GM19372 (cell line): ENCODE measurements around the gene NME3.
"Not testable (repeated sequence)": the region's sequence is repeated elsewhere in the genome, so short reads cannot be mapped to it uniquely, and the experiment has no call there.

ENCODE experiments used
- ATAC-seq: cut with Tn5 transposase; IDR thresholded peaks from one replicate; pipeline ENCODE4 v1.9.1; 2021; ENCODE audit warnings: mild to moderate bottlenecking, low read depth, moderate library complexity; ENCODE audit not compliant: unreplicated experiment

NME3 gene

DNA sequence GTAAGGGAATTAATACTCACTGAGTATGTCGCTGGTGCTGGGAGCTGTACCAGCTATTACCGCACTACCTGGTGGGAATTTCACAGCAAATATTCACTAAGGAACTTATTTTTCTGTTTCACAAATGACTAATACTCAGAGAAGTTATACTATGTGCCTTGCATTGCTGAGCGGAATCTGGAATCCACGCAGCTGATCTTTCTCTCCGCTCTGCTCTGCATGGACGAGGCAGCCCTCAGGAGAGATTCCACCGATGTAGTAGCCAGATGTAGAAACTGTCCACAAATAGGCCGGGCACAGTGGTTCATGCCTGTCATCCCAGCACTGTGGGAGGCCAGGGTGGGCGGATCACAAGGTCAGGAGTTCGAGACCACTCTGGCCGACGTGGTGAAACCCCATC, 17.1 kb downstream of the NME3 start:
- ATAC-seq = no peak

DNA sequence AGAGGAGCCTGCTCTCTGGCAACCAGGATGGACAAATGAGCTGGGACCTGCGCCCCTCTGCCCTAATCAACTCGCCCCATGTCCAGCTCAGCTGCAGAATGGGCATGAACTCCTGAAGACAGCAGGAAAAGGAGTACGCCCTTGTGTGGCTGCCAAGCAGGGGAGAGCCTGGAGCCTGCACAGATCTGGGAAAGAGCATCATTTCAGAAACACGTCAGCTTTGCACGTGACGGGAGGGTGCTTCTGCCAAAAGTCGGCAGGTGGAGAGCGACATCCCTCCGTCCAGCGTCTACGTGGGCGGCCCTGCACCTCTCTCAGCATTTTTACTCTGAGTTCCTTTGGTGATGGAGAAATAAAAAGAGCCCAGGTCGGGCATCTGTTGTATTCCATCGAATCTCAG, 18.5 kb downstream of the NME3 start:
- no peak for ATAC-seq

DNA sequence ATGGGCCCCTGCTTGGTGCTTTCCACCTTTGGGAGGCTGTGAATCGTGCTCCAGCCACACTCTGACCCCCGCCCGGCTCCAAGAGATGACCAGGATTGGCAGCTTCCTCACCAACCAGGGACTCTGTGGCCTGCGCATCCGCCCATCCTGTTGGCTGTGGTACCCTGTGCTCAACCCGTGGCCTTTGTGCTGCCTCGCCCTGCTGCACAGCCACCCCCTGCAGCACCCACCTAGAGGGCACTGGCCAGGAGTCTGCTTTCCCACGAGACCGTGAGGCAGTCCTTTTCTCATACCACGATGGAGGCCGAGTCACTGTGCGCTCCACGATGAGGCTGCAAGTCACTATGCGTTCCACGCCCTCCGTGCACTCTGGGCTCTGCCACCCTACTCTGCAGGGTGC, 19.4 kb downstream of the NME3 start:
- no peak for ATAC-seq

DNA sequence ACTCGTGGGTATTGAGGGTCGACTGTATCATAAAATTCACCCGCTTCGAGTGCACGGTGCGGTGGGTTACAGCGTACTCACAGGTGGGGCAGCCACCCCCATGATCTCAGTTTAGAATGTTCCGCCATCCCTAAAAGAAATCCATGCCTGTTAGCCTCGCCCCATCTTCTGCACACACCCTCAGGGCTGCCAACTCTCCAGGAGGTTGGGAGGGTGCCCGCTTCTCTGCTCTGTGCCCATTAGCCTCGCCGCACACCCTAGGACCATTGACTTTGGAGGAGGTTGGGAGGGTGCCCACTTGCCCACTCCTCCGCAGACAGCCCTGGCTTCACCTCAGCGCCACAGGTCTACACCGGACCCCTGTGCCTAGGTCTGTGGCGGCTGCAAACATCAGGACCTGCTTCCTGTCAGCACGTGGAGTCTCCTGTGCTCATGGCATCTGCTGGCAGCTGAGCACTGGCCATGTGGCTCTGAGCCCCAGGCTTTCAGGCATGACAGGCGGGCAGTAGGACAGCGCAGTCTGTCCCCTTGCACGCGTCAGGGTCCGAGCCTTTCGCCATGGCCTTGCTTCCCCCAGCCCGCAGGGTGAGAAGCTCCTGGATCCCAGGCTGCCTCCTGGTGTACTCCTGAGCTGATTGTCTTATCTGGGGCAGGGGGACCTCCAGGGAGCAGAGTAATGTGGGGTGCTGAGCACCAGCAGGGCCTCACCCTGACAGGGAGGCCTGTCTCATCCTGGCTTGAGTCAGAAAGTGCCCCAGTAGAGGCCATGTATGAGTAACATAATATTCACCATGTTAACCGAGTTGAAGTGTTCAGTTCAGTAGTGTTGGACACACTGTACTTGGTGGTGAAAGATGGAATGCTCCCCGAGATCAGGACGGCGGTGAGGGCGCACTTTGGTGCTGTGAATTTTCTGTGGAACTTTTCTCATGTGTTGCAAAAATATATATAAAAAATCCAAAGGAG, 21.9 kb downstream of the NME3 start:
- no peak for ATAC-seq

DNA sequence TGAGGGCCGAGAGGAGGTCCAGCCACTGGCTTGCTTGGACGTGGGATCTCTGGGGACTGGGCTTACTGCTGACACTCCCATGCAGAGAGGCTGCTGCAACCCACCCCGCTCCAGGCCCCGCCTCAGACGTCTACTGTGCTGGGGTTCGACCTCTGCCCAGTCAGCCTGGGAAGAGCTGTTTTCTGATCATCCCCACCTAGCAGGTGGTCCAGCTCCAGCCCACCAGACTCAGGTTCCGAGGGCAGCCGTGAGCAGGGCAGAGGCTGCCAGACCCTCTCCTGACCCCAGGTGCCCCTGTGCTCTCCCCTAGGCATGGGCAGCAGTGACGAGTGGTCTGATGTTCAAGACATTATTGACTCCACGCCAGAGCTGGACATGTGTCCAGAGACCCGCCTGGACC, 23.4 kb downstream of the NME3 start:
- ATAC-seq = no peak

DNA sequence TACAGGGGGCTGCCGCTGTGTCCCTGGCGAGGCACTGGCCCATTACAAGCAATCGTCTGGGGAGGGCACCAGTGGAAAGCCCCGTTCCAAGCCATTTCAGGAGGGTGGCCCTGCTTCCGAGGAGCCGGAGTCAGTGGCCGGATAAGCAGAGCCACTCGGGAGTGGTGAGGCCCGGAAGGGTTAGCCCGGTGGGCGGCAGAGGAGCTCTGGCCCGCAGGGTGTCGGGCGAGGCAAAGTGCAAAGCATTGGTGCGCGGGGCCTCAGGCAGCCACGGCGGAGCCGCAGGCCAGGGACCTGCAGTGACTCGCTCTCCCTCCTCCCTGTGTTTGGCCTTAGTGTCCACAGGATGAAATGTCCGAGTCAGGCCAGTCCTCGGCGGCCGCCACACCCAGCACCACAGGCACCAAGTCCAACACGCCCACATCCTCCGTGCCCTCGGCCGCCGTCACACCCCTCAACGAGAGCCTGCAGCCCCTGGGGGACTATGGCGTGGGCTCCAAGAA, 24.6 kb downstream of the NME3 start:
- no peak for ATAC-seq

DNA sequence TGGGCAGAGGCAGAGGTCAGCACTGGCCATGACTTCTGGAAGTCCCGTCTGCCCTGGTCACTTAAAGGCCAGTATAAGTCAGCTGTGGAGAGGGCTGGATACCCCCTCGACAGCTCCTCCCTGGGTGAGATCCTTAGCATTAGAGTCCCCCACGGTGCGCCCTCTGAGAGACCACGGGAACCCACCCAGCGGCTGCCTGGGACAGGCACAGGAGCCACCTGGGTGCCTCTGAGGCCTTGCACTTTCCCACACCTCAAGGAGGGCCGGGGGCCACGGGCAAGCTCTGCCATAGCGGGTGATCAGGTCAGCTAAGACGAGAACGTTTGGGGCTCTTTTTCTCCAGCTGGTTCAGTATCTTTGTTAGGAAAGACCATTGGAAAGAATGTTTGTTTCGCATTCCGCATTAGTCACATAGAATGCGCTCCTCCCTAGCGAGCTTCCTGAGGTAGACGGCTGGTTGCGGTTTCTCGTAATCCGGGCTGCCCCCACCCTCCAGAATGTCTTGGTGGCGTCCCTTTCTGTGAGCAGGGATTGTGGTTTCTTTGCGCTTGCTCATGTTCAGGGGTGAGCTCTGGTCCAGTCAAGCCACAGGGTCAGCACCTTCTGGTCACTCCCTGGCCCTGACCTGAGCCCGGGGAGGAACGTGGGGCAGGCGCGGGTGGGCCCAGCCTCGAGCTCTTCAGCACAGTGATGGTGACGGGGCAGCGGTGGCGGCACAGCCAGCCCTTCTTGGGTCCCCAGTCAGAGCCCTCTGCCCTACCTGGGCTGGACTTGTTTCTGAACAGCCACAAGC, 25.2 kb downstream of the NME3 start:
- no peak for ATAC-seq

DNA sequence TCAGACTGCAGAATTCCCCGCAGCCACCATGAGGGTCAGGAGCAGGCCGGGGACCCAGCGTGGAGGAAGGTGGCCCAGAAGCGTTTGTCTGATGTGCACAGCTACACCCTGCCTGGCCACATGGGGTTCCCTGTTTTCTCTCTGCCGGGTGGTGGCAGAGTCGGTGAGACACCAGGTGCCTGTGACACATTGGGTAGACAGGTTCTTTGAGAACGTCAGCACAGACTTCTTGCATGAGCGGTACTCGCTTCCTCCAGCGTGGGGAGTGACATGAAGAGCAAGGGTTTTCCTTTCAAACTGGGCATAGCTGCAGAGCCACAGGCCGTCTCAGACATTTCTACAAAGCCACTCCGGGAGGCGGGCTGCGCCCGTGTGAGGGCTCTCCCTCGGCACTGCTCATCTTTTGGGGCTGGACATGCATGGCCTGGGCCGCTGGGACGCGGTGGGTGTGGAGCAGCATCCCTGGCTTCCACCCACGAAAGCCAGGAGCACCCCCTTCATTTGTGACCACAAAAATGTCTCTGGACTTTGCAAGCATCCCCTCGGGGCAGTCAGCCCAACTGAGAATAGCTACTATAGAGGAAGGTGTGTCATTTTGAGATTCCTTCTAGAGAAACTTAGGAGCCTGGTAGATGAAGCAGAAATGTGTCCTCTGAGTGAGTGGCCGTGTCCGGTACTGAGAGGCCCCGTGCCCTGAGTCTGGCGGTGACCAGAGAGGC, 26.0 kb downstream of the NME3 start:
- no peak for ATAC-seq

DNA sequence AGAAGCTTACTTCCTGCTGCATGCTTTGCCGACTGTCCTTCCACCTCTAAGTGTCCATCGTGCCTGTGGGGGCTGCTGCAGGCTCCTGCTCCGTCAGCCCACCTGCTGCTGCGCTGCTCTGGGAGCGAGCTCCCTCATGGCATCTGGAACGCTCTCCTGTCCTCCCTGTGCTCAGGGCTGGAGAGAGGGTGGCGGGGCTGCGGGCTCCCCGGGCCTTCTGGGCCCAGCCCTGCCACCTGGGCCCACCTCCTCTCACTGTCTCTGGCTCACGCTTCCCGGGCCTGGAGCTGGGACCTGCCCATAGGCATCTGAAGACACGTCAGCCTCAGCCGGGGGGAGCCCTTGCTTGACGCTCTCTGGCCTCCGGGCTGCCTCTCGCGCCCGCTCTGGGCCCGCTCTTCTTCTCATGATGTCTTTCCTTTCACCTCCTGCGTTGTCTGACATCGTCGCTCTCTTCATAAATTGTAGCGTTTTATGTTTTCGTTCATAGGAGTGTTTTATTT, 27.0 kb downstream of the NME3 start:
- no peak for ATAC-seq

DNA sequence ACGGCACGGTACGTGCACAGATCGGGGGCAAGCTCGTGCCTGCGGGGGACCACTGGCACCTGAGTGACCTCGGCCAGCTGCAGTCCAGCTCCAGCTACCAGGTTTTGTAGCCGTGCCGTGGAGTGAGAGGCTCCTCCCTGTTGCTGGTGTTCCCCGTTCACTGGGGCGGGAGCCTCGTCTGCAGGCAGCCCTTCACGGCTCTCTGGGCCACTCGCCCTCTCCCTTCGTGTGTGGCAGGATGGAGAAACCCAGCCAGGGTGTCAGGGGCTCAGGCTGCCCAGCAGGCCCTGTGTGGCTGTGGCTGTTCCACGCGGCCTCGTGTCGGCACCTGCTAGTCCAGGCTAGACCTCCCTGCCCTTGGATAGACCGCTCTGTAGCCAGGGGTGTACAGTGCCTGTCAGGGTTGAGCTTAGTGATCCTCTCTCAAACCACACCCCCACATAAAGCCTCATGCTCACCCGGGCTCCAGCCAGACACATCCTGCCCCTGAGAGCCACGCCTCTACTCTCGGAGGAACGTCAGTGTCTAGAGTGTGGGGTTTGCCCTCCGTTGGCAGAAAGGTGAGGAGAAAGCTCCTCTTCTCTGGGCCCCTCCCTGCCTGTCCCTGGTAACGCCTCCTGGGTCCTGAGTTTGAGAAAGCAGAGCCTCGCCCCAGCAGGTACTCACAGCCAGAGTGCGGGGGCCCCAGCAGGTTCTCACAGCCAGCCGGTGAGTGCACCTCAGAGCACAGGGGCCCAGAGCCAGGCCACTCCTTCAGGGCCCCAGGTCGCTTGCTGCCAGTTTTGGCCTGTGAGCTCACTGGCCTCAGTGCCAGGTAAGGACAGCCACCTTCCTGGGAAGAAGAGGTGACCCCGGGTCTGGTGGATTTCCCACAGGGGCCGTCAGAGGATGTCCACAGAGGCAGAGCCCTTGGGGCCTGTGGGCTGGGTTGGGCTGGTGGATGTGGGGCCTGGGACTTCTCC, 27.7 kb downstream of the NME3 start:
- ATAC-seq = no peak

DNA sequence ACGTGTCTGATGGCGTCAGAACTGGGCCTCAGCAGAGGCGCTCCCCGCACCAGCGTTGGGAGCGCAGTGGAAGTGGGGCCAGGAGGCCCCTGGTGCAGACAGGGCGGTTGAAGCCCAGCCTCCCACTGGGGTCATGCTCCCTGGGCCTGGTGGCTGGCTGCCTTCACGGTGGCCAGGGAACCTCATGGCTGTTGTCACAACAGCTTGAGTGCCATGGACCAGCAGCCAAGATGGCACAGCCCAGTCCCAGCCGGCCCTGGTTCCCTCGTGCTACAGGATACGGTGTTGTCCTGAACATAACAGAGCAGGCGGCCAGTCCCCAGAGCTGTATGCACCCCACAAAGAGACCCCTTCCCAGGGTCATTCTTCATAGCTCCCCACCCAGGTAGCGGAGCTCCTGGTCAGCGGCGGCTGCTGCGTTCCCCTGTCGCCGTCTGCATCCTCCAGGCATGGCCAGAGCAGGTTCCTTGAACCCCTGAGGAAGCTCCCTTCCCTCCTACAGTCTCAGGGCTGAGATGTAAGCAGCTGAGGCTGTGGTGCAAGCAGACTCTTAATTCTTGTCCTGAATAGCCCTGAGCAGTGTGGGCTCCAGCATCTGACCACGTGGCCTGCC, 29.7 kb downstream of the NME3 start:
- ATAC-seq = no peak

DNA sequence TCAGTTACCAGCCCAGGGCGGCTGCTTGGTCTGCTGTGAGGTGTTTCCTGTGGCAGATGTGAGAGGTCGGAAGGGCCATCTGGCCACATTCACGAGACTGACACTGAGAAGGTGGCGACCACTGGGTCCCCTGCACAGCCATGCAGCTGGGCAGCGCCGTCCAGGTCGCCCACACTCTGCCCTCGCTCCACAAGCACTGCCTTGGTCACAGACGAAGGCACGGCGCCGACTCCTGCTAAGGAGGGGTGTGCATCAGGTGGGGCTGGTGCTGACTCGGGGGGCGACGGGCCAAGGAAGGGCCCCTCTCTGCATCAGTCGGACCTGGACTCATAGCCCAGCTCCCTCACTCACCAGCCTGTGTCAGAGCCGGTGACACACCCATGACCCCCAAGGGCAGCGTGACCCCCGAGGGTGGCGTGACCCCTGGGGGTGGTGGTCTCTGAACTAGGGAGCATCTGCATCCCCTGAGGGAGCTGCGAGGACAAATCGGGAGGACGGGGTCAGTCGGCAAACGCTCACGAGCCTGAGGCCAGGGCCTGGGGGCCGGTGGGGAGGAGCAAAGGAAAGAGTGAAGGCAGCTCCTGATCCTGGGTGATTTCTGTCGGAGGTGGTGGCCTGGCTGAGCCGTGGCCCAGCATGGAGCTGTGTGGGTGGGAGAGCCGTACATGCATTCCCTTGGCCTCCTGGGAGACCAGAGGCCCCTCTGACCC, 30.4 kb downstream of the NME3 start:
- no peak for ATAC-seq

DNA sequence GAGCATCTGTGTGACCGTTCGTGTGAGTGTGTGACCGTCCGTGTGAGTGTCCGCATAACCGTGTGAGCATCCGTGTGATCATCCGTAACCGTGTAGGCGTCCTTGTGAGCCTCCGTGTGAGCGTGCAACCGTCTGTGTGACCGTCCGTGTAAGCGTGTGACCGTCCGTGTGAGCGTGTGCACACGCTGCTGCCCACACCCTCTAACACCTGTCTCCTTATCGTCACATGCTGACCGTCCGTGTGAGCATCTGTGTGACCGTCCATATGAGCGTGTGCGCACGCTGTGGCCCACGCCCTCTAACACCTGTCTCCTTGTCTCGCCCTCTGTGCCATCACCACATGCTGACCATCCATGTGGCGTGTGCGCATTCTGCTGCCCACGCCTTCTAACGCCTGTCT, 31.1 kb downstream of the NME3 start:
- ATAC-seq = no peak

DNA sequence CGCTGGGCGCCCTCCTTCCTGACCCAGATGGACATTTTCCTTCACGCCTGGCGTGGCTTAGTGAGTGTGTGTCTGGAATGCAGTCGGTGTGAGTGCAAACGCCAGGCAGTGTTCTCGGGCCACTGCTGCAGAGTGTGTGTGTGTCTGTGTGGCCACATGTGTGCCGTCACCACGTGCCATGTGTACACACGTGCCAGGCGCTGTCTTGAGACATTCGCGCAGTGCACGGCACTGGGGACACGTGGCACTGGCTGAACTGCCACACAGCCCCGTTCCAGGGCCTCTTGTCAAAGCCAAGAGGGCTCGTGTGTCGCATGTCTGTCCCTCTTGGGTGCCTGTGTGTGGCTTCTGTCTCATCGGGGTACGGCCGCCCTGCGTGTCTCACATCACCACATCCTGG, 36.5 kb downstream of the NME3 start:
- no peak for ATAC-seq

DNA sequence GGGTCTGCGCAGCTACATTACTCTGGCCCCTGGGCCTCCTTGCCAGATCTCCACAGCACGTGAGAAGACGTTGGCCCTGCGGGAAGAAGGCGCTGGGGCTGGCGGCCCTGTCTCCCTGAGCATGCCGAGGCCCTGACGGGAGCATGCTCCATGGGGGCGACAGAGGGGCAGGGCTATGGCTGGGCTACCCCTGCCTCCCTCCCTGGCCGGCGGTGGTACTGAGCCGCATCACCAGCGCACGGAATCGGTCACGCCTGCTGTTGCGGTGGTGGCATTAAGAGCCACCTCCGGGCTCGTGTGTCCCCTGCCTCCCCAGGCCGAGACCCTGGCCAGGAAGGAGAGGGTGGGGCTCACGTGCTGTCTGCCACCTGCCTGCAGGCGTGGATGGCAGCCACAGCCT, 37.2 kb downstream of the NME3 start:
- ATAC-seq = no peak

DNA sequence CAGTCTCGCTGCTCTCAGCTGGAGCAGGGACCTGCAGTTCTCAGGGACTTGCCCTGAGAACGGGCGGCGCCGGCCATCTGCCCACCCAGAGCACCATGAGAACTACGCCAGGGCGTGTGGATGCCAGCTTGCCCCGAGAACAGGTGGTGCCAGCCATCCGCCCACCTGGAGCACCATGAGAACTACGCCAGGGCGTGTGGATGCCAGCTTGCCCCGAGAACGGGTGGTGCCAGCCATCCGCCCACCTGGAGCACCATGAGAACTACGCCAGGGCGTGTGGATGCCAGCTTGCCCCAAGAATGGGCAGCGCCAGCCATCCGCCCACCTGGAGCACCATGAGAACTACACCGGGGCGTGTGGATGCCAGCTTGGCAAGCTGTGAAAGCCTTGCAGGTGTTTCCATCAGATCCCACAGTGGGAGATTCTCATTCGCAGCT, 38.8 kb downstream of the NME3 start:
- not testable (repeated sequence) for ATAC-seq

DNA sequence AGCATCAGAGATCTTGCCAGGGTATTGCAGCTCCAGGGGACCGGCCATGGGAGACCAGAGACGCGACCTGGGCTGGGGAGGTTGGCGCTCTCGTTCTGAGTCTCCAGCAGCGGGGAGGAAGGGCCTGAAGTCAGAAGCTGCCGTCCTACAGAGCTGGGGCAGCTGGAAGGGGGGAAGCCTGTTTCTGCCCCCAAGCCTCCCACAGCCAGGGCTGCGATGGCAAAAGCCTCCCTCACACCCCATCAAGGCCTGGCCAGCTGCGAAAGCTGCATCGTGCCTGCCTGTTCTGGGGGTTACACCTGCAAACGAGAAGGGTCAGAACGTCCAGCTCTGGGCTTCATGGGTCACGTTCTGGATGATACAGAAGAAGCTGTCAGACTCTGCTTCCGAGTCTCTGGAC, 39.3 kb downstream of the NME3 start:
- no peak for ATAC-seq

DNA sequence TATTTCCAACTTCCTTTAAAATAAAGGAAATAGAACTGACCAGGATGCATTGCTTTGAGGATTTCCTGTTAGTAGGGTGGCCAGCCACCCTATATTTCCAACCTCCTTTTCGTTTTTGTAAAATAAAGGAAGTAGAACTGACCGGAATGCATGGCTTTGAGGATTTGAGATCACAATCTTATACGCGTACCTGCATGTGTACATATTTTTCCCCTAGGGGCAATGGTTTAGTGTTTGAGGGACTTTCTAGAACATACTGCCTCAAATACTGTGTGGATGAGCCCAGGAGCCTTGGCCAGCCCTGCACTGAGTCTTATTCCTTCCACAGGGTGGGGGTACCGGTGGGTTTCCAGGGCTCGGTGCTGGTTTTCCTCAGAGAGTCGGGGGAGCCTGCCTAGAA, 39.7 kb downstream of the NME3 start:
- ATAC-seq = no peak
